ENCODE results near the gene CPO. TPM values are rescaled to one million over a fixed set of nuclear protein-coding genes. Genes with fewer than 3 reads are reported as not detected.

CPO gene
- polyA plus RNA-seq, 1 donor, result 0.31 TPM

GRCh38 chr2:207012461-207012860 is 73.1 kb downstream of the CPO start:
- Histone ChIP-seq H3K36me3 (ENCODE audit: control insufficient read depth, insufficient read depth, low read length) (no peaks in the 10 kb centered on the region), H3K4me3 (ENCODE audit: low read length) (no peak overlapping the region), H3K27ac (ENCODE audit: low read length) (no peak overlapping the region), H3K4me1 (ENCODE audit: control insufficient read depth, insufficient read depth, low read length) (no peaks in the 10 kb centered on the region), H3K9me3 (ENCODE audit: control insufficient read depth, low read depth, low read length) (no peaks in the 10 kb centered on the region), H3K27me3 (ENCODE audit: control insufficient read depth, insufficient read depth, low read length) (no peaks in the 10 kb centered on the region)
- WGBS (ENCODE audit: insufficient coverage, low lambda C conversion rate), result 83% methylated on average over 1 of the region's 1 CpG
- no peak for DNase-seq

- H3K4me3 ChIP-seq (ENCODE audit: low read length), result no peak overlapping the region
- DNase-seq, result no peak
- no peaks in the 10 kb centered on the region for H3K27me3 ChIP-seq (ENCODE audit: control insufficient read depth, insufficient read depth, low read length)
- H3K27ac ChIP-seq (ENCODE audit: low read length), result no peak overlapping the region
- H3K36me3 ChIP-seq (ENCODE audit: control insufficient read depth, insufficient read depth, low read length), result no peaks in the 10 kb centered on the region
- WGBS (ENCODE audit: insufficient coverage, low lambda C conversion rate), result 86% methylated on average over 1 of the region's 2 CpGs
- no peaks in the 10 kb centered on the region for H3K9me3 ChIP-seq (ENCODE audit: control insufficient read depth, low read depth, low read length)
- H3K4me1 ChIP-seq (ENCODE audit: control insufficient read depth, insufficient read depth, low read length), result no peaks in the 10 kb centered on the region
These were observed 75.1 kb downstream of the CPO start for GRCh38 chr2:207014424-207014823.

DNA sequence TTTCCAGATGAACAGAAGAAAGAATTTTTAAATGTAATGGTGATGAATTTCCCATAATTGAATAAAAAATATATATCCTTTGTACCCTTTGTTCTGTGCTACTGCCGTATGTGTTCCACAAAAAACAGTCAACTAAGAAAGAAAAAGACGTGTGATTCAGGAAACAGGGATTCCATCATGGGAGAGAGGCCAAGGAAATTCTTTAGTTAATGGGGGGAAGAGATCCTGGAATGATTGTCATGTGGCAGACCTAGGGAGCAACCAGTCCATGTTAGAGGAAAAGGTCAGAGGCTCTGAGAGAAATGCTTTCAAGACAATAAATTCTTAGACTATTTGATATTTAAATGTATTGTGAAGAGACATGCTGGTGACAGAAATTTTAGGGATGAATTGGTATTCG is 76.6 kb downstream of the CPO start:
- no peak for DNase-seq
- no peaks in the 10 kb centered on the region for H3K9me3 ChIP-seq (ENCODE audit: control insufficient read depth, low read depth, low read length)
- WGBS (ENCODE audit: insufficient coverage, low lambda C conversion rate), result 85% methylated on average over 3 of the region's 3 CpGs
- H3K4me3 ChIP-seq (ENCODE audit: low read length), result no peak overlapping the region
- H3K4me1 ChIP-seq (ENCODE audit: control insufficient read depth, insufficient read depth, low read length), result no peaks in the 10 kb centered on the region
- H3K36me3 ChIP-seq (ENCODE audit: control insufficient read depth, insufficient read depth, low read length), result no peaks in the 10 kb centered on the region
- H3K27ac ChIP-seq (ENCODE audit: low read length), result no peak overlapping the region
- H3K27me3 ChIP-seq (ENCODE audit: control insufficient read depth, insufficient read depth, low read length), result no peaks in the 10 kb centered on the region

Other genes with a start within 250 kb of the CPO start
- not detected for gene DYTN, start 221.1 kb upstream of the CPO start, polyA plus RNA-seq
- gene MDH1B, start 174.2 kb upstream of the CPO start, polyA plus RNA-seq, result 0.69 TPM
- gene FASTKD2, start 173.9 kb upstream of the CPO start, polyA plus RNA-seq, result 33.9 TPM
- 11.4 TPM for gene KLF7, start 226.4 kb downstream of the CPO start, polyA plus RNA-seq

Measured in large intestine (tissue), 3 donors.